GM18868 (cell line): Measurements from ENCODE around the gene SLIT1.
"Not testable (repeated sequence)": the region's sequence is repeated elsewhere in the genome, so short reads cannot be mapped to it uniquely, and the experiment has no call there.

Source experiments
- ATAC-seq: cut with Tn5 transposase; IDR thresholded peaks from one replicate; pipeline ENCODE4 v1.9.1; 2021; ENCODE audit warnings: mild to moderate bottlenecking, moderate library complexity; ENCODE audit not compliant: unreplicated experiment

SLIT1 gene

GRCh38 chr10:97089209-97089870 is 96.4 kb downstream of the SLIT1 start:
- ATAC-seq, result no peak

- no peak for ATAC-seq
Observed at GRCh38 chr10:97087296-97087695, 98.5 kb downstream of the SLIT1 start.

- no peak for ATAC-seq
Observed at GRCh38 chr10:97086530-97086929, 99.2 kb downstream of the SLIT1 start.

- no peak for ATAC-seq
Observed at GRCh38 chr10:97083228-97083829, 102.4 kb downstream of the SLIT1 start.

- ATAC-seq, result not testable (repeated sequence)
Observed at GRCh38 chr10:97082575-97082974, 103.2 kb downstream of the SLIT1 start.

GRCh38 chr10:97081621-97082235 is 104.0 kb downstream of the SLIT1 start:
- ATAC-seq, result no peak

GRCh38 chr10:97080051-97080776 is 105.5 kb downstream of the SLIT1 start:
- ATAC-seq, result no peak

- ATAC-seq, result no peak
Observed at GRCh38 chr10:97079448-97079847, 106.3 kb downstream of the SLIT1 start.

GRCh38 chr10:97078938-97079445 is 106.8 kb downstream of the SLIT1 start:
- no peak for ATAC-seq

- no peak for ATAC-seq
Observed at GRCh38 chr10:97078261-97078937, 107.4 kb downstream of the SLIT1 start.

- ATAC-seq, result no peak
Observed at GRCh38 chr10:97076781-97077180, 109.0 kb downstream of the SLIT1 start.

GRCh38 chr10:97075961-97076525 is 109.7 kb downstream of the SLIT1 start:
- no peak for ATAC-seq

- no peak for ATAC-seq
Observed at GRCh38 chr10:97075421-97075820, 110.3 kb downstream of the SLIT1 start.

- no peak for ATAC-seq
Observed at GRCh38 chr10:97074256-97075145, 111.3 kb downstream of the SLIT1 start.

- ATAC-seq, result peak; percentile 57
Observed at GRCh38 chr10:97072851-97073665, 112.7 kb downstream of the SLIT1 start.

GRCh38 chr10:97071496-97071895 is 114.3 kb downstream of the SLIT1 start:
- ATAC-seq, result no peak

GRCh38 chr10:97069576-97070362 is 116.0 kb downstream of the SLIT1 start:
- no peak for ATAC-seq

- ATAC-seq, result no peak
Observed at GRCh38 chr10:97069026-97069425, 116.7 kb downstream of the SLIT1 start.
